GM23338 (cell line): ENCODE data around the gene GPX7. TPM values are rescaled to one million over a fixed set of nuclear protein-coding genes. Genes with fewer than 3 reads are reported as not detected.

Experiments
- ATAC-seq: fragments of 200-7000 bp; cut with Tn5 transposase; 3 replicates; pipeline ENCODE4 v1.9.1; 2020
- DNase-seq: peaks from one replicate; pipeline ENCODE4 v3.0.0-alpha.2; 2015; ENCODE audit warnings: low spot score
- H2AFZ ChIP-seq: fragments of 200-600 bp; sonication (generic); 2 replicates; pipeline ENCODE4 v1.8.0; 2016; ENCODE audit warnings: antibody characterized with exemption, mild to moderate bottlenecking, moderate library complexity
- H3F3A ChIP-seq: fragments of 200-600 bp; sonication (generic); replicated peaks from 2 replicates; pipeline ENCODE4 v1.8.0; 2017; ENCODE audit warnings: antibody characterized with exemption, mixed run types, low read depth
- H3K27ac ChIP-seq: fragments of 200-600 bp; sonication (generic); 2 replicates; pipeline ENCODE4 v1.6.1; 2016; ENCODE audit warnings: low read depth
- H3K27me3 ChIP-seq: fragments of 200-600 bp; sonication (generic); 2 replicates; pipeline ENCODE4 v1.8.0; 2016; ENCODE audit warnings: mild to moderate bottlenecking, mixed run types, moderate library complexity; ENCODE audit not compliant: insufficient read depth
- H3K36me3 ChIP-seq: fragments of 200-600 bp; sonication (generic); 2 replicates; pipeline ENCODE4 v1.8.0; 2016; ENCODE audit warnings: mild to moderate bottlenecking; ENCODE audit not compliant: insufficient read depth
- H3K4me1 ChIP-seq: fragments of 200-600 bp; sonication (generic); 2 replicates; pipeline ENCODE4 v1.8.0; 2016; ENCODE audit warnings: mild to moderate bottlenecking, moderate library complexity; ENCODE audit not compliant: insufficient read depth
- H3K4me2 ChIP-seq: fragments of 200-600 bp; sonication (generic); 2 replicates; pipeline ENCODE4 v1.7.1; 2017; ENCODE audit warnings: mixed run types
- H3K4me3 ChIP-seq: fragments of 200-600 bp; sonication (generic); 2 replicates; pipeline ENCODE4 v1.6.1; 2016; ENCODE audit warnings: mixed run types
- H3K79me2 ChIP-seq: fragments of 200-600 bp; sonication (generic); replicated peaks from 2 replicates; pipeline ENCODE4 v1.8.0; 2017; ENCODE audit warnings: mild to moderate bottlenecking; ENCODE audit not compliant: insufficient read depth
- H3K9me2 ChIP-seq: fragments of 200-600 bp; sonication (generic); 2 replicates; pipeline ENCODE4 v1.8.0; 2017; ENCODE audit not compliant: insufficient read depth
- H4K20me1 ChIP-seq: fragments of 200-600 bp; sonication (generic); replicated peaks from 2 replicates; pipeline ENCODE4 v1.8.0; 2017; ENCODE audit warnings: mild to moderate bottlenecking; ENCODE audit not compliant: insufficient read depth
- H3K27ac Mint-ChIP-seq: 2 replicates; pipeline ENCODE4 v1.8.0; 2020; ENCODE audit warnings: inconsistent platforms, mild to moderate bottlenecking, moderate library complexity, mixed read lengths
- H3K27me3 Mint-ChIP-seq: 3 replicates; pipeline ENCODE4 v1.8.0; 2022; ENCODE audit warnings: low read depth, mild to moderate bottlenecking, moderate library complexity, mixed read lengths, inconsistent platforms; ENCODE audit not compliant: insufficient read depth, poor library complexity
- H3K36me3 Mint-ChIP-seq: 3 replicates; pipeline ENCODE4 v1.8.0; 2021; ENCODE audit warnings: low read depth, mild to moderate bottlenecking, inconsistent platforms, moderate library complexity, mixed read lengths
- H3K4me1 Mint-ChIP-seq: 3 replicates; pipeline ENCODE4 v1.8.0; 2020; ENCODE audit warnings: mild to moderate bottlenecking, inconsistent platforms, mixed read lengths
- H3K4me3 Mint-ChIP-seq: 3 replicates; pipeline ENCODE4 v1.8.0; 2021; ENCODE audit warnings: moderate library complexity, mild to moderate bottlenecking, inconsistent platforms, mixed read lengths
- H3K9me3 Mint-ChIP-seq: 3 replicates; pipeline ENCODE4 v1.8.0; 2020; ENCODE audit warnings: moderate library complexity, mild to moderate bottlenecking, inconsistent platforms, mixed read lengths
- CREB1 ChIP-seq: fragments of 250-450 bp; sonication (Bioruptor Pico); IDR thresholded peaks from 2 replicates; pipeline ENCODE4 v1.5.0; 2020; ENCODE audit warnings: low read depth, mild to moderate bottlenecking, moderate library complexity
- CTCF ChIP-seq, 2 experiments: fragments of 200-600 bp in 1 of 2; sonication (generic) in 1 of 2; conservative IDR thresholded peaks; 2 replicates each; pipeline versions ENCODE4 v1.5.1 to v1.6.1; 2016 to 2017; ENCODE audit warnings: antibody characterized with exemption in 2 of 2, low read depth in 2 of 2, mild to moderate bottlenecking in 2 of 2, moderate library complexity in 1 of 2
- EZH2 ChIP-seq: fragments of 200-600 bp; sonication (generic); IDR thresholded peaks from one replicate; pipeline ENCODE4 v1.8.0; 2017; ENCODE audit warnings: antibody characterized with exemption, mild to moderate bottlenecking, low read depth; ENCODE audit not compliant: unreplicated experiment
- EZH2phosphoT487 ChIP-seq: fragments of 200-600 bp; sonication (generic); IDR thresholded peaks from one replicate; pipeline ENCODE4 v1.8.1; 2018; ENCODE audit warnings: antibody characterized with exemption; ENCODE audit not compliant: unreplicated experiment
- JUNB ChIP-seq: IDR thresholded peaks from one replicate; pipeline ENCODE4 v1.6.1; 2016; ENCODE audit warnings: antibody characterized with exemption; ENCODE audit not compliant: unreplicated experiment
- NANOG ChIP-seq: IDR thresholded peaks from 2 replicates; pipeline ENCODE4 v1.6.1; 2016; ENCODE audit warnings: antibody characterized with exemption, borderline replicate concordance
- POLR2AphosphoS5 ChIP-seq: IDR thresholded peaks from 2 replicates; pipeline ENCODE4 v1.6.1; 2016; ENCODE audit warnings: antibody characterized with exemption, low read depth
- REST ChIP-seq: IDR thresholded peaks from one replicate; pipeline ENCODE4 v1.6.1; 2018; ENCODE audit warnings: antibody characterized with exemption; ENCODE audit not compliant: unreplicated experiment
- STAT1 ChIP-seq: IDR thresholded peaks from one replicate; pipeline ENCODE4 v1.6.1; 2016; ENCODE audit warnings: antibody characterized with exemption; ENCODE audit not compliant: unreplicated experiment
- ZNF114 ChIP-seq: fragments of 250-450 bp; sonication (Bioruptor Pico); IDR thresholded peaks from 2 replicates; pipeline ENCODE4 v1.5.0; 2020; ENCODE audit warnings: mild to moderate bottlenecking, moderate library complexity
- ZNF331 ChIP-seq: fragments of 250-450 bp; sonication (Bioruptor Pico); IDR thresholded peaks from 2 replicates; pipeline ENCODE4 v1.5.0; 2020; ENCODE audit warnings: low read depth, mild to moderate bottlenecking, moderate library complexity
- ZNF462 ChIP-seq: fragments of 250-450 bp; sonication (Bioruptor Pico); IDR thresholded peaks from 2 replicates; pipeline ENCODE4 v1.5.0; 2020; ENCODE audit warnings: mild to moderate bottlenecking, moderate library complexity
- polyA plus RNA-seq: library from polyadenylated mRNA; unstranded; fragments of >200 nt; fragmentation: Nextera tagmentation; extraction: Ambion mirVana; gene quantifications from 2 replicates; pipeline ENCODE4 v1.2.1, GENCODE V29; 2016
- total RNA-seq: library from RNA; depleted of rRNA; stranded (reverse); fragments of >200 nt; shearing (Covaris generic); gene quantifications from 2 replicates; pipeline ENCODE4 v1.2.3, GENCODE V29; 2014

Gene GPX7
- total and polyA plus RNA-seq, 2 experiments from 2014 or later = 12.8 to 20.9 TPM

GRCh38 chr1:52599236-52599635 lies 2.9 kb upstream of the GPX7 start (continued):
- TF ChIP-seq ZNF462 = no peak
- TF ChIP-seq ZNF331 (CRISPR knock-in tag) = no peak
- TF ChIP-seq CREB1 (CRISPR knock-in tag) = no peak
- no peak for TF ChIP-seq JUNB
- TF ChIP-seq NANOG = no peak
- no peak for TF ChIP-seq ZNF114
- TF ChIP-seq EZH2phosphoT487 = no peak
- TF ChIP-seq POLR2AphosphoS5 = no peak
- TF ChIP-seq EZH2 = no peak
- TF ChIP-seq STAT1 = no peak

GRCh38 chr1:52600533-52601179 lies 1.5 kb upstream of the GPX7 start:
- Mint-ChIP-seq H3K4me1 (peaks cover 10% of the 10 kb centered on the region), H3K27ac (no peak overlapping the region), H3K4me3 (no peak overlapping the region), H3K9me3 (peaks cover 3% of the 10 kb centered on the region; the same call in 1 of the 3 replicates), H3K27me3 (peaks cover 38% of the 10 kb centered on the region), H3K36me3 (no peaks in the 10 kb centered on the region)
- H3K27ac ChIP-seq = no peak overlapping the region
- H3K36me3 ChIP-seq = no peaks in the 10 kb centered on the region
- H3K27me3 ChIP-seq = peaks cover 45% of the 10 kb centered on the region
- ATAC-seq (0 out of 3 replicates have a peak, but pooled peaks have one; percentile 6), DNase-seq (no peak)
- no peak overlapping the region for H2AFZ ChIP-seq
- H3K4me2 ChIP-seq = no peak overlapping the region
- 0 out of 2 replicates have a peak, but pooled peaks cover 10% of the 10 kb centered on the region for H3K4me1 ChIP-seq
- H3K4me3 ChIP-seq = no peak overlapping the region
- H3K9me2 ChIP-seq = no peaks in the 10 kb centered on the region
- no peaks in the 10 kb centered on the region; the same call in 1 of the 2 replicates for H3F3A ChIP-seq
- no peaks in the 10 kb centered on the region for H3K79me2 ChIP-seq
- no peaks in the 10 kb centered on the region; the same call in 1 of the 2 replicates for H4K20me1 ChIP-seq
- TF ChIP-seq EZH2phosphoT487 = no peak
- no peak for TF ChIP-seq CTCF (conservative IDR thresholded peaks at IDR 0.05; ENCODE audit: low read depth in 2 of 2)
- TF ChIP-seq ZNF114 = no peak
- TF ChIP-seq REST = no peak
- no peak for TF ChIP-seq JUNB
- TF ChIP-seq ZNF331 (CRISPR knock-in tag) = no peak
- TF ChIP-seq EZH2 = no peak
- TF ChIP-seq NANOG = no peak
- TF ChIP-seq STAT1 = no peak
